Hepatocyte (in vitro differentiated cells): Measurements from ENCODE around the gene LYL1. TPM values are rescaled to one million over a fixed set of nuclear protein-coding genes. Genes with fewer than 3 reads are reported as not detected.

ENCODE experiments used
- DNase-seq: peaks from one replicate; pipeline ENCODE4 v3.0.0-alpha.2; 2016; ENCODE audit warnings: low spot score
- H2AFZ ChIP-seq: fragments of 200-600 bp; sonication (generic); 2 replicates; pipeline ENCODE4 v1.6.0; 2016; ENCODE audit warnings: antibody characterized with exemption, mild to moderate bottlenecking
- H3K27ac ChIP-seq: fragments of 200-600 bp; sonication (generic); 2 replicates; pipeline ENCODE4 v1.5.1; 2016; ENCODE audit warnings: mild to moderate bottlenecking
- H3K27me3 ChIP-seq: fragments of 200-600 bp; sonication (generic); 2 replicates; pipeline ENCODE4 v1.6.1; 2016
- H3K36me3 ChIP-seq: fragments of 200-600 bp; sonication (generic); replicated peaks from 2 replicates; pipeline ENCODE4 v1.5.1; 2016; ENCODE audit warnings: low read depth; ENCODE audit not compliant: insufficient read depth
- H3K4me1 ChIP-seq: fragments of 200-600 bp; sonication (generic); 2 replicates; pipeline ENCODE4 v1.5.1; 2016; ENCODE audit warnings: mild to moderate bottlenecking, moderate library complexity; ENCODE audit not compliant: insufficient read depth
- H3K4me2 ChIP-seq: fragments of 200-600 bp; sonication (generic); 2 replicates; pipeline ENCODE4 v1.6.0; 2016
- H3K4me3 ChIP-seq: fragments of 200-600 bp; sonication (generic); 2 replicates; pipeline ENCODE4 v1.5.1; 2016; ENCODE audit warnings: mild to moderate bottlenecking
- H3K79me2 ChIP-seq: fragments of 200-600 bp; sonication (generic); 2 replicates; pipeline ENCODE4 v1.6.0; 2017; ENCODE audit warnings: mild to moderate bottlenecking
- H3K9me2 ChIP-seq: fragments of 200-600 bp; sonication (generic); replicated peaks from 2 replicates; pipeline ENCODE4 v1.6.0; 2017; ENCODE audit warnings: mild to moderate bottlenecking; ENCODE audit not compliant: insufficient read depth
- H3K9me3 ChIP-seq: fragments of 200-600 bp; sonication (generic); 2 replicates; pipeline ENCODE4 v1.5.1; 2016; ENCODE audit warnings: low read depth, mild to moderate bottlenecking
- H4K20me1 ChIP-seq: fragments of 200-600 bp; sonication (generic); 2 replicates; pipeline ENCODE4 v1.6.0; 2016; ENCODE audit warnings: mild to moderate bottlenecking; ENCODE audit not compliant: insufficient read depth, poor library complexity, severe bottlenecking
- EZH2 ChIP-seq: fragments of 200-600 bp; sonication (generic); IDR thresholded peaks from 2 replicates; pipeline ENCODE4 v1.6.1; 2016; ENCODE audit warnings: antibody characterized with exemption, mild to moderate bottlenecking, borderline replicate concordance
- EZH2phosphoT487 ChIP-seq: fragments of 200-600 bp; sonication (generic); IDR thresholded peaks from one replicate; pipeline ENCODE4 v1.6.1; 2018; ENCODE audit warnings: antibody characterized with exemption, mild to moderate bottlenecking, low read depth, moderate library complexity; ENCODE audit not compliant: unreplicated experiment, severe bottlenecking
- WGBS: methylation state at CpG from one replicate; pipeline ENCODE4 v1.1.6; 2016; ENCODE audit warnings: low lambda C conversion rate; ENCODE audit errors: missing lambda C conversion rate; 5-methylcytosine and 5-hydroxymethylcytosine counted together
- polyA plus RNA-seq: library from polyadenylated mRNA; unstranded; fragments of >200 nt; fragmentation: Nextera tagmentation; extraction: Ambion mirVana; gene quantifications from 2 replicates; pipeline ENCODE4 v1.2.1, GENCODE V29; 2016
- total RNA-seq: library from RNA; depleted of rRNA; stranded (reverse); fragments of >200 nt; gene quantifications from 2 replicates; pipeline ENCODE4 v1.2.3, GENCODE V29; 2014
- TF ChIP-seq, protein P1 (sequence below): fragments of 200-600 bp; sonication (generic); IDR thresholded peaks from 2 replicates; pipeline ENCODE4 v1.5.1; 2016; ENCODE audit warnings: antibody characterized with exemption, mild to moderate bottlenecking; ENCODE audit not compliant: poor library complexity

The LYL1 gene
- total and polyA plus RNA-seq, 2 experiments from 2014 or later = 0.47 to 1.4 TPM

DNA sequence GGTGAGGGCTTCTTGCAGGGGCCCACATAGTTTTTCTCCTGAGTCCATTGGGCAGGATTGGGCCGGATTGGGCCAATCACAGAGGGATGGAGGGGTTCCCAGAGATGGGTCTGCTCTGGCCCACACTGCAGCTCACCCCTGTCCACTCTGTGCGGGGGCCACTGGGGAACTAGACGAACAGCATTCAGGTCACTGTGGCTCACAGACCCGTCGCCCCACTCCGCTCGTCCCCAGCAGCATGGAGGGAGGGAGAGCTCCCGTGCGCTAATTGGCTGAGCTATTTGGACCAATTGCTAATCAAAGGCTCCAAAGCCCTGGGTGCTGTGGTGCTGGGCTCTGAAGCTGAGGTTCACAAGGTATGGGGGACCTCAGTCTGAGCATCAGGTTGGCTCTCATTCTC is 26.7 kb upstream of the LYL1 start:
- H3K4me1 ChIP-seq = no peaks in the 10 kb centered on the region
- H4K20me1 ChIP-seq = peaks cover 25% of the 10 kb centered on the region
- no peaks in the 10 kb centered on the region for H3K27me3 ChIP-seq
- H2AFZ ChIP-seq = no peak overlapping the region
- TF ChIP-seq EZH2phosphoT487 (no peak), EZH2 (no peak)
- TF ChIP-seq, protein P1, sequence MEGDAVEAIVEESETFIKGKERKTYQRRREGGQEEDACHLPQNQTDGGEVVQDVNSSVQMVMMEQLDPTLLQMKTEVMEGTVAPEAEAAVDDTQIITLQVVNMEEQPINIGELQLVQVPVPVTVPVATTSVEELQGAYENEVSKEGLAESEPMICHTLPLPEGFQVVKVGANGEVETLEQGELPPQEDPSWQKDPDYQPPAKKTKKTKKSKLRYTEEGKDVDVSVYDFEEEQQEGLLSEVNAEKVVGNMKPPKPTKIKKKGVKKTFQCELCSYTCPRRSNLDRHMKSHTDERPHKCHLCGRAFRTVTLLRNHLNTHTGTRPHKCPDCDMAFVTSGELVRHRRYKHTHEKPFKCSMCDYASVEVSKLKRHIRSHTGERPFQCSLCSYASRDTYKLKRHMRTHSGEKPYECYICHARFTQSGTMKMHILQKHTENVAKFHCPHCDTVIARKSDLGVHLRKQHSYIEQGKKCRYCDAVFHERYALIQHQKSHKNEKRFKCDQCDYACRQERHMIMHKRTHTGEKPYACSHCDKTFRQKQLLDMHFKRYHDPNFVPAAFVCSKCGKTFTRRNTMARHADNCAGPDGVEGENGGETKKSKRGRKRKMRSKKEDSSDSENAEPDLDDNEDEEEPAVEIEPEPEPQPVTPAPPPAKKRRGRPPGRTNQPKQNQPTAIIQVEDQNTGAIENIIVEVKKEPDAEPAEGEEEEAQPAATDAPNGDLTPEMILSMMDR = no peak
- no peak overlapping the region for H3K27ac ChIP-seq
- peaks cover 95% of the 10 kb centered on the region for H3K79me2 ChIP-seq
- no peak overlapping the region for H3K4me2 ChIP-seq
- no peaks in the 10 kb centered on the region for H3K36me3 ChIP-seq
- DNase-seq = peak; percentile 2
- H3K4me3 ChIP-seq = no peak overlapping the region
- 90% methylated on average over 9 of the region's 9 CpGs for WGBS
- H3K9me2 ChIP-seq = no peaks in the 10 kb centered on the region
- no peaks in the 10 kb centered on the region for H3K9me3 ChIP-seq

DNA sequence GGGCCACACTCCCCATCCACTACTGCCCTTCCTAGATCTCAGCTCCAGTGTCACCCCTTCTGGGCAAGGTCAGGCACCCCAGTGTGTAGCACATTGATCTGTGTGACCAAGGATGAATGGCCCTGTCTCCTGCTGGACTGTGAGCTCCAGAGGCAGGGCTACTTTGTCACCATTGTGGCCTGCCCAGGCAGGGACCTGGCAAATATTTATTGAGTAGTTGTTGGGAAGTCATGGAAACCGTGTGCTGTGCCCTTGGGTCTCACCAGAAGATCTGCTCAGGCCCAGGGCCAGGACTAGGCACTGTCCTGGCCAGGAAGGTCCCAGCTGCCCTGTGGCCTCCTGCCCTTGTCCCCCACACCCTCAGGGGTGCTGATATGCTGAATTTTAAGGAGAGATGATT is 25.9 kb upstream of the LYL1 start:
- H4K20me1 ChIP-seq = peaks cover 26% of the 10 kb centered on the region
- peaks cover 95% of the 10 kb centered on the region for H3K79me2 ChIP-seq

DNA sequence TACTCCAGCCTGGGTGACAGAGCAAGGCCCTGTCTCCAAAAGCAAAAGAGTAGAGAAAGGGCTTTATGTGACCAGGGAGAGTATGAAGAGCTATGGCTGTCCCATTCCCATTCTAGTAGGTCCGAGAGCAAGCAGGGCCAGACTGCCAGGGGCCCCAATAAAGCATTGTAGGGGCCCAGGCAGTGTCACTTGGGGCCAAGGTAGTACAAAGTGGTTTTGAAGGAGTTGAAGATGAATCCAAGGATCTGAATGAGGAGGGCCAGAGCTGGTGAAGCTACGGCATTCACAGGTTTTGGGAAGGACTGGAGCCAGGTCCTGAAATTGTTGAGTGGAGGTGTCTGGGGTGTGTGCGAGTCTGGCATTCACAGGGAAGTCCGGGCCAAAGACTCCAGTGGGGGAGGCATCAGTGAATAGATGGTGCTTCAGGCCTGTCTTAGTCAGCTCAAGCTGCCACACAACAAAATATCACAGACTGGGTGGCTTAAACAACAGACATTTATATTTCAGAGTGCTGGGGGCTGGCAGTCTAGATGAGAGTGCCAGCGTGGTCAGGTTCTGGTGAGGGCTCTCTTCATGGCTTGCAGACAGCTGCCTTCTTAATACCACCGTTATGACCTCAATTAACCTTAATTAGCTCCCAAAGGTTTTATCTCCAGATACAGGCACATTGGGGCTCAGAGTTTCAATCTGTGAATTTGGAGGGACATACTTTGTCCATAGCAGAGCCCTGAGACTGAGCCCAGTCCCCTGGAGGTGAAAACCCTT is 25.3 kb upstream of the LYL1 start:
- no peak overlapping the region for H3K27ac ChIP-seq
- H2AFZ ChIP-seq = no peak overlapping the region
- H3K27me3 ChIP-seq = no peaks in the 10 kb centered on the region
- WGBS = 92% methylated on average over 6 of the region's 6 CpGs
- no peaks in the 10 kb centered on the region for H3K9me2 ChIP-seq
- peaks cover 95% of the 10 kb centered on the region for H3K79me2 ChIP-seq
- no peak overlapping the region for H3K4me2 ChIP-seq
- no peak overlapping the region for H3K4me3 ChIP-seq
- H3K4me1 ChIP-seq = no peaks in the 10 kb centered on the region
- H3K36me3 ChIP-seq = no peaks in the 10 kb centered on the region
- H4K20me1 ChIP-seq = peaks cover 32% of the 10 kb centered on the region
- no peaks in the 10 kb centered on the region for H3K9me3 ChIP-seq
- DNase-seq = no peak
- TF ChIP-seq, protein P1 = no peak
- no peak for TF ChIP-seq EZH2phosphoT487
- no peak for TF ChIP-seq EZH2

More for the DNA sequence above, 25.9 kb upstream of the LYL1 start:
- Histone ChIP-seq H3K9me3 (no peaks in the 10 kb centered on the region), H3K4me2 (no peak overlapping the region), H3K27ac (no peak overlapping the region), H3K4me1 (no peaks in the 10 kb centered on the region), H2AFZ (no peak overlapping the region), H3K27me3 (no peaks in the 10 kb centered on the region), H3K36me3 (no peaks in the 10 kb centered on the region), H3K4me3 (no peak overlapping the region), H3K9me2 (no peaks in the 10 kb centered on the region)
- peak; percentile 13 for DNase-seq
- TF ChIP-seq EZH2 (no peak), EZH2phosphoT487 (no peak)
- TF ChIP-seq, protein P1 = no peak
- 62% methylated on average over 1 of the region's 1 CpG for WGBS
